Subcutaneous adipose tissue (tissue), 4 donors: ENCODE measurements around the gene RIC1. TPM values are rescaled to one million over a fixed set of nuclear protein-coding genes. Genes with fewer than 3 reads are reported as not detected.

ENCODE experiments used
- total RNA-seq, 4 donors: library from RNA; depleted of rRNA; stranded (reverse); fragments of >200 nt; gene quantifications; one replicate each; pipeline ENCODE4 v1.1.0, GENCODE V29; 2016
- TF ChIP-seq, protein P1 (sequence below): fragments of 450-650 bp; IDR thresholded peaks from one replicate; pipeline ENCODE4 v1.5.1; 2016; ENCODE audit warnings: low read depth, mild to moderate bottlenecking, control low read depth, antibody characterized with exemption, moderate library complexity

The RIC1 gene
- total RNA-seq, 4 donors from 2014 or later, result 38.5 to 52.8 (median 48.5) TPM

DNA sequence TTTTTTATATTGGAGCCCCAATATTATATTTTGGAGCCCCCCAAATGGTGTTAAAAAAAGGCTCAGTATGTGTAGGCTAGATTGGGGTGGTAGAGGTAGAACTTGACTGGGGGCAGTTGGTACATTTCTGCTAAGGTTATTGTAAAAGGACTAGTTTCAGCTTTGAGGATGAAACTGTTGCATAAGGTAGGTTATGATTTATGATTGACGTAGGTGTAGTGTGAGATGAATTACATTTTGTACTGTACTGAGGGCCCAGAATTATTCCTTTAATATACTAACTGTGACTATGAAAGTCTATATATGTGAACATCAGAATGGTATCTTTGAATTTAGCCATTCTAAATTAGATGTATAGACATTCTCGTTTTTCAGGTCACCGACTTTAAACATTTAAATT is 3.6 kb downstream of the RIC1 start:
- TF ChIP-seq, protein P1, sequence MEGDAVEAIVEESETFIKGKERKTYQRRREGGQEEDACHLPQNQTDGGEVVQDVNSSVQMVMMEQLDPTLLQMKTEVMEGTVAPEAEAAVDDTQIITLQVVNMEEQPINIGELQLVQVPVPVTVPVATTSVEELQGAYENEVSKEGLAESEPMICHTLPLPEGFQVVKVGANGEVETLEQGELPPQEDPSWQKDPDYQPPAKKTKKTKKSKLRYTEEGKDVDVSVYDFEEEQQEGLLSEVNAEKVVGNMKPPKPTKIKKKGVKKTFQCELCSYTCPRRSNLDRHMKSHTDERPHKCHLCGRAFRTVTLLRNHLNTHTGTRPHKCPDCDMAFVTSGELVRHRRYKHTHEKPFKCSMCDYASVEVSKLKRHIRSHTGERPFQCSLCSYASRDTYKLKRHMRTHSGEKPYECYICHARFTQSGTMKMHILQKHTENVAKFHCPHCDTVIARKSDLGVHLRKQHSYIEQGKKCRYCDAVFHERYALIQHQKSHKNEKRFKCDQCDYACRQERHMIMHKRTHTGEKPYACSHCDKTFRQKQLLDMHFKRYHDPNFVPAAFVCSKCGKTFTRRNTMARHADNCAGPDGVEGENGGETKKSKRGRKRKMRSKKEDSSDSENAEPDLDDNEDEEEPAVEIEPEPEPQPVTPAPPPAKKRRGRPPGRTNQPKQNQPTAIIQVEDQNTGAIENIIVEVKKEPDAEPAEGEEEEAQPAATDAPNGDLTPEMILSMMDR, result no peak

DNA sequence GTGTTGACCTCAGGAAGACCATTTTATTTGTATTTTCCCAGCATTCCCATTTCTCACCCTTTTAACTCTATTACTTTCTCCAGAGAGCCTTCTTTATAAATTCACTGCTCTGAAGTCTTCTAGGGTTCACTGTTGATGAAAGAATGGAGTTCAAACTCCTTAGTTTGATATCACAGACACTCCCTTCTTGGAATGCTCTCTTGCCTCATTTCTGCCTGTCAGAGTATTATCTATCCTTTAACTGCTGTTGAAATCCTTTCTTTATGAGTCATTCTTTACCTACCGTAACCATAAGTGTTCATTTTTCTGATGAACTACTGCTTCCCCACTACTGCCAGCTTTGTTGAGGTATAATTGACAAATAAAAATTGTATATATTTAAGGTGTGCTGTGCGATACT is 4.3 kb downstream of the RIC1 start:
- TF ChIP-seq, protein P1, result no peak

DNA sequence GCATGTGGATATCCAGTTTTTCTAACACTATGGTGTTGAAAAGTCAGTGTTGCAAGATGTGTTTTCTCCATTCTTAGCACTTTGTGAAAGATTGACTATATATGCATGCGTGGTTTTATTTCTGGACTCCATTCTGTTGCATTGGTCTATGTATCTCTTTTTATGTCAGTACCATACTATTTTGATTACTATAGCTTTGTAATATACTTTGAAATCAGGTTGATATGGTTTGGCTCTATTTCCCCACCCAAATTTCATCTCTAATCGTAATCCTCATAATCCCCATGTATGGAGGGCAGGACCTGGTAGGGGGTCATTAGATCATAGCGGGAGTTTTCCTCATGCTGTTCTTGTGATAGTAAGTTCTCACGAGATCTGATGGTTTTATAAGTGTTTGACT is 6.5 kb downstream of the RIC1 start:
- TF ChIP-seq, protein P1, result no peak

- TF ChIP-seq, protein P1, result no peak
Measured at GRCh38 chr9:5639816-5640215, 10.9 kb downstream of the RIC1 start.

DNA sequence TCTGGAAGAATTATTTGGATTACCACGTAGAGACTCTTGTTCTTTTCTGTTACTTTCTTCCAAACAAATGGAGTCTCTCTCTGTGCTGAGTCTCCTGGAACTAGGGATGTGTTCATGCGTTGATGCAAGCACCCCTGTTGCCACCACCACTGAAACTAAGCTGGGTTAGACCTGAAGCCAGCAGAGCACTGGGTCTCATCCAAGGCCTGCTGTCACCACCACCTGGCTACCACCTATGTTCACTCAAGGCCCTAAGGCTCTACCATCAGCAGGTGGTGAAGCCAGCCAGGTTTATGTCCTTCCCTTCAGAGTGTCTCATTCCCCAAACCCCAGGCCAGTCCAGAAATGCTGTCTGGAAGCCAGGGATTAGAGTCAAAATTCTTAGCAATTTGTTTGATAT is 13.3 kb downstream of the RIC1 start:
- TF ChIP-seq, protein P1, result no peak

- TF ChIP-seq, protein P1, result no peak
Measured at GRCh38 chr9:5643005-5643624, 14.2 kb downstream of the RIC1 start.

DNA sequence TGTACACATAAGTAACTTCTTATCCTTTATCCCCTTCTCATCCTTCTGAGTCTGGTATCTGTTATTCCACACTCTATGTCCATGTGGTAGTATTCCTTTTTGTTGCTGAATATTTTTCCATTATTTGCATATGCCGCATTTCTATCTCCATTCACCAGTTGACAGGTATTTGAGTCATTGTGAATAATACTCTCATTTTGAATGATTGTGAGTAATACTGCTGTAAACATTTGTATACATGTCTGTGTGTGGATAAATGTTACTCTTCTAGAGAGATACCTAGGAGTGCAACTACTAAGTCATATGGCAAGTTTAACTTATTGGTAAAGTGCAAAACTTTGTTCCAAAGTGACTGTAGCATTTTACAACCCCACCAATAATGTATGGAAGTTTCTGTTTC is 15.6 kb downstream of the RIC1 start:
- TF ChIP-seq, protein P1, result no peak
